Measurements from ENCODE around the gene OCA2.

GRCh38 chr15:27826902-27827714 lies 272.0 kb downstream of the OCA2 start:
- TF ChIP-seq, protein P1, sequence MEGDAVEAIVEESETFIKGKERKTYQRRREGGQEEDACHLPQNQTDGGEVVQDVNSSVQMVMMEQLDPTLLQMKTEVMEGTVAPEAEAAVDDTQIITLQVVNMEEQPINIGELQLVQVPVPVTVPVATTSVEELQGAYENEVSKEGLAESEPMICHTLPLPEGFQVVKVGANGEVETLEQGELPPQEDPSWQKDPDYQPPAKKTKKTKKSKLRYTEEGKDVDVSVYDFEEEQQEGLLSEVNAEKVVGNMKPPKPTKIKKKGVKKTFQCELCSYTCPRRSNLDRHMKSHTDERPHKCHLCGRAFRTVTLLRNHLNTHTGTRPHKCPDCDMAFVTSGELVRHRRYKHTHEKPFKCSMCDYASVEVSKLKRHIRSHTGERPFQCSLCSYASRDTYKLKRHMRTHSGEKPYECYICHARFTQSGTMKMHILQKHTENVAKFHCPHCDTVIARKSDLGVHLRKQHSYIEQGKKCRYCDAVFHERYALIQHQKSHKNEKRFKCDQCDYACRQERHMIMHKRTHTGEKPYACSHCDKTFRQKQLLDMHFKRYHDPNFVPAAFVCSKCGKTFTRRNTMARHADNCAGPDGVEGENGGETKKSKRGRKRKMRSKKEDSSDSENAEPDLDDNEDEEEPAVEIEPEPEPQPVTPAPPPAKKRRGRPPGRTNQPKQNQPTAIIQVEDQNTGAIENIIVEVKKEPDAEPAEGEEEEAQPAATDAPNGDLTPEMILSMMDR (IDR thresholded peaks at IDR 0.05; ENCODE audit: poor library complexity, severe bottlenecking) = no peak
- TF ChIP-seq EP300 (conservative IDR thresholded peaks at IDR 0.05; ENCODE audit: poor library complexity, severe bottlenecking) = peak; percentile 16
- peak; percentile 44 for TF ChIP-seq POLR2AphosphoS5 (IDR thresholded peaks at IDR 0.05)
- TF ChIP-seq, protein P2, sequence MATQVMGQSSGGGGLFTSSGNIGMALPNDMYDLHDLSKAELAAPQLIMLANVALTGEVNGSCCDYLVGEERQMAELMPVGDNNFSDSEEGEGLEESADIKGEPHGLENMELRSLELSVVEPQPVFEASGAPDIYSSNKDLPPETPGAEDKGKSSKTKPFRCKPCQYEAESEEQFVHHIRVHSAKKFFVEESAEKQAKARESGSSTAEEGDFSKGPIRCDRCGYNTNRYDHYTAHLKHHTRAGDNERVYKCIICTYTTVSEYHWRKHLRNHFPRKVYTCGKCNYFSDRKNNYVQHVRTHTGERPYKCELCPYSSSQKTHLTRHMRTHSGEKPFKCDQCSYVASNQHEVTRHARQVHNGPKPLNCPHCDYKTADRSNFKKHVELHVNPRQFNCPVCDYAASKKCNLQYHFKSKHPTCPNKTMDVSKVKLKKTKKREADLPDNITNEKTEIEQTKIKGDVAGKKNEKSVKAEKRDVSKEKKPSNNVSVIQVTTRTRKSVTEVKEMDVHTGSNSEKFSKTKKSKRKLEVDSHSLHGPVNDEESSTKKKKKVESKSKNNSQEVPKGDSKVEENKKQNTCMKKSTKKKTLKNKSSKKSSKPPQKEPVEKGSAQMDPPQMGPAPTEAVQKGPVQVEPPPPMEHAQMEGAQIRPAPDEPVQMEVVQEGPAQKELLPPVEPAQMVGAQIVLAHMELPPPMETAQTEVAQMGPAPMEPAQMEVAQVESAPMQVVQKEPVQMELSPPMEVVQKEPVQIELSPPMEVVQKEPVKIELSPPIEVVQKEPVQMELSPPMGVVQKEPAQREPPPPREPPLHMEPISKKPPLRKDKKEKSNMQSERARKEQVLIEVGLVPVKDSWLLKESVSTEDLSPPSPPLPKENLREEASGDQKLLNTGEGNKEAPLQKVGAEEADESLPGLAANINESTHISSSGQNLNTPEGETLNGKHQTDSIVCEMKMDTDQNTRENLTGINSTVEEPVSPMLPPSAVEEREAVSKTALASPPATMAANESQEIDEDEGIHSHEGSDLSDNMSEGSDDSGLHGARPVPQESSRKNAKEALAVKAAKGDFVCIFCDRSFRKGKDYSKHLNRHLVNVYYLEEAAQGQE (IDR thresholded peaks at IDR 0.05; ENCODE audit: borderline replicate concordance) = no peak
- TF ChIP-seq EZH2 (IDR thresholded peaks at IDR 0.05; ENCODE audit: borderline replicate concordance, insufficient read depth, low read length, poor library complexity, severe bottlenecking) = no peak
- no peak for TF ChIP-seq SMC3 (conservative IDR thresholded peaks at IDR 0.05; ENCODE audit: poor library complexity)
- no peak for TF ChIP-seq RAD21 (conservative IDR thresholded peaks at IDR 0.05)

Measured in neural cell (in vitro differentiated cells).